Fibroblast of the aortic adventitia (primary cell): ENCODE data around the gene DPH6. TPM values are rescaled to one million over a fixed set of nuclear protein-coding genes. Genes with fewer than 3 reads are reported as not detected.
"Not testable (repeated sequence)": the region's sequence is repeated elsewhere in the genome, so short reads cannot be mapped to it uniquely, and the experiment has no call there.

Source experiments
- DNase-seq: peaks from one replicate; pipeline ENCODE4 v3.0.0-alpha.2; 2010; ENCODE audit warnings: low read depth
- H3K4me3 ChIP-seq: 2 replicates; pipeline ENCODE4 v1.5.1; 2011; ENCODE audit warnings: low read depth, mild to moderate bottlenecking, control low read depth, low read length, moderate library complexity
- total RNA-seq: library from RNA; depleted of rRNA; stranded (reverse); fragments of >200 nt; gene quantifications from 2 replicates; pipeline ENCODE4 v1.2.3, GENCODE V29; 2012; ENCODE audit warnings: low replicate concordance
- TF ChIP-seq, protein P1 (sequence below): IDR thresholded peaks from 2 replicates; pipeline ENCODE4 v1.5.1; 2011; ENCODE audit warnings: mild to moderate bottlenecking, low read length, control low read depth, inconsistent platforms; ENCODE audit not compliant: insufficient read depth

DPH6 gene
- total RNA-seq, 1 donor, result 23.3 TPM

- H3K4me3 ChIP-seq, result no peak overlapping the region
- TF ChIP-seq, protein P1, sequence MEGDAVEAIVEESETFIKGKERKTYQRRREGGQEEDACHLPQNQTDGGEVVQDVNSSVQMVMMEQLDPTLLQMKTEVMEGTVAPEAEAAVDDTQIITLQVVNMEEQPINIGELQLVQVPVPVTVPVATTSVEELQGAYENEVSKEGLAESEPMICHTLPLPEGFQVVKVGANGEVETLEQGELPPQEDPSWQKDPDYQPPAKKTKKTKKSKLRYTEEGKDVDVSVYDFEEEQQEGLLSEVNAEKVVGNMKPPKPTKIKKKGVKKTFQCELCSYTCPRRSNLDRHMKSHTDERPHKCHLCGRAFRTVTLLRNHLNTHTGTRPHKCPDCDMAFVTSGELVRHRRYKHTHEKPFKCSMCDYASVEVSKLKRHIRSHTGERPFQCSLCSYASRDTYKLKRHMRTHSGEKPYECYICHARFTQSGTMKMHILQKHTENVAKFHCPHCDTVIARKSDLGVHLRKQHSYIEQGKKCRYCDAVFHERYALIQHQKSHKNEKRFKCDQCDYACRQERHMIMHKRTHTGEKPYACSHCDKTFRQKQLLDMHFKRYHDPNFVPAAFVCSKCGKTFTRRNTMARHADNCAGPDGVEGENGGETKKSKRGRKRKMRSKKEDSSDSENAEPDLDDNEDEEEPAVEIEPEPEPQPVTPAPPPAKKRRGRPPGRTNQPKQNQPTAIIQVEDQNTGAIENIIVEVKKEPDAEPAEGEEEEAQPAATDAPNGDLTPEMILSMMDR, result peak; percentile 84
- peak; percentile 74 for DNase-seq
Measured at GRCh38 chr15:35444557-35445204, 101.3 kb downstream of the DPH6 start.

DNA sequence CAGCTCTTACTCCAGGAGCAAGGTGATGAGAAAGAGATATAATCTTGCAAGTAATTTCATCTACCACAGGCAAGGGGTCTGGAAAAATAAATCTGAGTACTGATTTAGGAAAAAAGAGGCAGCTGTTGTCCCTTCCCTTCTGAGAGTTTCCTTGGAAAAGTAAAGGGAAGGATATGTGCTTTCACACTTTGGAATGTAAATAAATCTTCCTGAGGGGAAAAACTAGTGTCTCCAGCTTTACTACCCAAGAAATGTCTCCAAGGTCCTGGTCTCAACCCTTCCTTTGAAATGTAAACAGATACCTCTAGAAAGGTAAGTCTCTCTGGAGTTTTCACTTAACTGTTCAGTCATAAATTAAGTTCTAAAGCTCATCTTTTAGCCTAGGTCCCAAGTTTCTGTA lies 102.6 kb downstream of the DPH6 start:
- TF ChIP-seq, protein P1, result no peak

DNA sequence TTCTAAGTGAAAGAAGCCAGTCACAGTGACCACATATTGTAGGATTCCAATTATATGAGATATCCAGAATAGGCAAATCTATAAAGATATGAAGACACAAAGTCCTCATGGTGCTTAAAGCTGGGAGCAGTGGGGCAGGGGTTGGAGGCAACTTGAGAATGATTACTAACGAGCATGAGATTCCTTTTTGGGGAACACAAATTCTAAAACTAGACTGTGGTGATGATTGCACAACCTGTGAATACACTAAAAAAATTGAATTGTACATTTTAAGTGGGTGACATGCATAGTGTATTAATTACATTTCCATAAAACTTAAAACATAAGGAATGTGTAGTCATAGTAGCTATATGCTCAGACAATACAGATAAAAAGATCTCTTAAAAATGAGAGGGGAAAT lies 103.2 kb downstream of the DPH6 start:
- TF ChIP-seq, protein P1, result no peak
- H3K4me3 ChIP-seq, result no peak overlapping the region
- no peak for DNase-seq

More for the DNA sequence above, 102.6 kb downstream of the DPH6 start:
- no peak overlapping the region for H3K4me3 ChIP-seq
- DNase-seq, result no peak

GRCh38 chr15:35441279-35441678 lies 104.7 kb downstream of the DPH6 start:
- DNase-seq, H3K4me3 ChIP-seq: not testable (repeated sequence)

GRCh38 chr15:35440265-35440664 lies 105.7 kb downstream of the DPH6 start:
- TF ChIP-seq, protein P1, result no peak
- no peak for DNase-seq
- no peak overlapping the region for H3K4me3 ChIP-seq

GRCh38 chr15:35439291-35439690 lies 106.7 kb downstream of the DPH6 start:
- H3K4me3 ChIP-seq, result no peak overlapping the region
- DNase-seq, result peak; percentile 97
- TF ChIP-seq, protein P1, result no peak

DNA sequence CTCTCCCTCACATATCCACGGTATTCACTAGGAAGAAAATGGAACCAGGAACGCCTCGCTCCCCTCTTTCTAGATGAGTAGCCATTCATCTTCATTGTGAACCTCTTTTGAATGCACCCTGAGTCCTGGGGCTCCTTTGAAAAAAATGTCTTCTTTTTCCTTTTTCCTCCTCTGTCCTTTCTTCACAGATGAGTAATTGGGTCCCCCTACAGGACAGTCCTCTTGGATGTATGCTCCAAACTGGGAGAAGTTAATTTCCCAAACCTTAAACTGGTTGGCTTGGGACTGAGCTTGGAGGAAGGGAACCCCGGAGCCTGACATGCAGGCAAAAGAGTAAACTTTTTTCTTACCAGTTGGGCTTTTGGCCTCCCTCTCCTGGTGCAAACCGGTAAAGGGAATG lies 108.8 kb downstream of the DPH6 start:
- DNase-seq, result no peak
- TF ChIP-seq, protein P1, result peak; percentile 24
- no peak overlapping the region for H3K4me3 ChIP-seq
